Activated naive CD8-positive, alpha-beta T cell treated with anti-CD3 and anti-CD28 coated beads, Interleukin-2, amount 10 ng/mL, durations not matched to agents 7 days and 5 days (primary cell): Measurements from ENCODE around the gene YTHDC1. TPM values are rescaled to one million over a fixed set of nuclear protein-coding genes. Genes with fewer than 3 reads are reported as not detected.

Experiments used
- ATAC-seq: fragments of 150-1000 bp; cut with Tn5 transposase; one replicate; pipeline ENCODE4 v1.10.0; 2021; ENCODE audit warnings: low read depth, moderate library complexity
- POLR2A ChIA-PET: fragments of 350-600 bp; sonication (Branson Sonifier 250); formaldehyde crosslinking; loops from one replicate; lab custom pipeline; 2021; ENCODE audit warnings: antibody characterized with exemption; lab: Charles Lee
- DNase-seq: peaks from one replicate; pipeline ENCODE4 v3.0.0; 2021
- H3K27ac Mint-ChIP-seq: one replicate; pipeline ENCODE4 v1.8.0; 2022; ENCODE audit warnings: mild to moderate bottlenecking, mixed read lengths
- H3K27me3 Mint-ChIP-seq: one replicate; pipeline ENCODE4 v1.8.0; 2022; ENCODE audit warnings: mild to moderate bottlenecking, moderate library complexity, mixed read lengths
- H3K36me3 Mint-ChIP-seq: one replicate; pipeline ENCODE4 v1.8.0; 2021; ENCODE audit warnings: mild to moderate bottlenecking, mixed read lengths
- H3K4me1 Mint-ChIP-seq: one replicate; pipeline ENCODE4 v1.8.0; 2021; ENCODE audit warnings: mixed read lengths
- H3K4me3 Mint-ChIP-seq: one replicate; pipeline ENCODE4 v1.8.0; 2022; ENCODE audit warnings: mild to moderate bottlenecking, moderate library complexity, mixed read lengths
- H3K9me3 Mint-ChIP-seq: one replicate; pipeline ENCODE4 v1.8.0; 2021; ENCODE audit warnings: mixed read lengths
- total RNA-seq, 2 experiments: library from RNA; stranded (reverse); gene quantifications; one replicate each; pipeline ENCODE4 v1.2.3, GENCODE V29; 2021

Gene YTHDC1
- total RNA-seq, 2 experiments from 2014 or later: 120 to 122 TPM

GRCh38 chr4:68271851-68272357 lies 78.0 kb downstream of the YTHDC1 start:
- no peaks in the 10 kb centered on the region for H3K36me3 Mint-ChIP-seq
- H3K27ac Mint-ChIP-seq: no peak overlapping the region
- ATAC-seq (no peak), DNase-seq (peak; percentile 28)
- POLR2A ChIA-PET: interaction anchor here (1.1 kb wide), 1 partner anchor 104 kb away, joined by 3 read pairs; no protein-coding TSS in a partner anchor
- H3K4me1 Mint-ChIP-seq: peaks cover 2% of the 10 kb centered on the region
- H3K4me3 Mint-ChIP-seq: peak overlapping the region; percentile 30
- H3K27me3 Mint-ChIP-seq: peaks cover 4% of the 10 kb centered on the region
- no peaks in the 10 kb centered on the region for H3K9me3 Mint-ChIP-seq

- POLR2A ChIA-PET: no interaction called here
- H3K27ac Mint-ChIP-seq: no peak overlapping the region
- H3K27me3 Mint-ChIP-seq: peaks cover 2% of the 10 kb centered on the region
- ATAC-seq (no peak), DNase-seq (no peak)
- H3K4me3 Mint-ChIP-seq: no peak overlapping the region
- H3K36me3 Mint-ChIP-seq: no peaks in the 10 kb centered on the region
- H3K9me3 Mint-ChIP-seq: peaks cover 1% of the 10 kb centered on the region
- H3K4me1 Mint-ChIP-seq: peaks cover 2% of the 10 kb centered on the region
Measured at GRCh38 chr4:68267433-68267944, 82.4 kb downstream of the YTHDC1 start.

- Mint-ChIP-seq H3K27me3 (no peaks in the 10 kb centered on the region), H3K36me3 (no peaks in the 10 kb centered on the region), H3K4me1 (peaks cover 2% of the 10 kb centered on the region), H3K4me3 (no peak overlapping the region), H3K27ac (no peak overlapping the region), H3K9me3 (peaks cover 1% of the 10 kb centered on the region)
- ATAC-seq (no peak), DNase-seq (no peak)
- POLR2A ChIA-PET: no interaction called here
Measured at GRCh38 chr4:68264875-68265565, 84.9 kb downstream of the YTHDC1 start.

Other genes with a start within 250 kb of the YTHDC1 start
- gene TMPRSS11F, start 220.2 kb downstream of the YTHDC1 start, total RNA-seq: not detected
- not detected for gene TMPRSS11B, start 104.4 kb downstream of the YTHDC1 start, total RNA-seq
- under 1 TPM in 1 of 2 experiments, not detected in 1; 0.22 TPM for gene TMPRSS11E, start 97.4 kb upstream of the YTHDC1 start, total RNA-seq
- gene UGT2B17, start 226.2 kb upstream of the YTHDC1 start, total RNA-seq: not detected